ENCODE data around the gene TRIP13.
"Not testable (repeated sequence)": the region's sequence is repeated elsewhere in the genome, so short reads cannot be mapped to it uniquely, and the experiment has no call there.

The TRIP13 gene

DNA sequence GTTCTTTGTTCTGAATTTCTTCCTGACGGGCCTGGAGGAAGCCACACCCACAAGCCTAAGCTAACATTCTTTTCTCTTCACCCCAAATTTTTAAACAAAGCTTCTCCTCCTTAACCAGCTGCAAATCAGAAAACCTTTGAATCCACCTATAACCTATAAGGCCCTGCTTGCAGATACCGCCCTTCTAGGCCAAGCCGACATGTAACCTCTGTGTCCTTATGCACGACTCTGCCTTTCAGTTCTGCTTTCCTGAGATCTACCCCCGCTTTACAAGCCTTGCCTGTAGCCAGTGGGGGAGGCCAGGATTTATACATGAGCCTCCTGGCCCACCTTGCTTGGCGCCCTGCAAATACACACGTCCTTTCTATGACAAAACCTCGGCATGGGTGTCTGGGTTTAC is 19.4 kb upstream of the TRIP13 start:
- no peak for DNase-seq

DNA sequence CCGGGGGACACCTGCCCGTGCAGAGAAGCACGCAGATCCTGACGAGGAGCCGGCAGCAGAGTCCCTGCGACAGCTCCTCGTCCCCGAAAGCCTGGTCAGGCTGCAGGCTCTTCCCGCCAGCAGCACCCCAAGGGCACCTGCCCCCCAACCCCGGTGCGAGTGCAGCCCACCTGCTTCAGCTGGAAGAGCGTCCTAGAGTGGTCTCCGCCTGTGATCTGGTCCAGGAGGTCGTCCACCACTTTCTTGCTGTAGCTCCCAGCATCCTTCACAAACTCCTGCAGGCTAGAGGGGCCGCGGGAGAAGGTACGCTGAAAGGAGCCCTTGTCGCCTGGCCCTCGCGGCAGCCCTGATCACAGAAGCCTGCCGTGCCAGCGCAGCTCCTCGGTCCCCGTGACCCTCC is 16.8 kb upstream of the TRIP13 start:
- DNase-seq = no peak

DNA sequence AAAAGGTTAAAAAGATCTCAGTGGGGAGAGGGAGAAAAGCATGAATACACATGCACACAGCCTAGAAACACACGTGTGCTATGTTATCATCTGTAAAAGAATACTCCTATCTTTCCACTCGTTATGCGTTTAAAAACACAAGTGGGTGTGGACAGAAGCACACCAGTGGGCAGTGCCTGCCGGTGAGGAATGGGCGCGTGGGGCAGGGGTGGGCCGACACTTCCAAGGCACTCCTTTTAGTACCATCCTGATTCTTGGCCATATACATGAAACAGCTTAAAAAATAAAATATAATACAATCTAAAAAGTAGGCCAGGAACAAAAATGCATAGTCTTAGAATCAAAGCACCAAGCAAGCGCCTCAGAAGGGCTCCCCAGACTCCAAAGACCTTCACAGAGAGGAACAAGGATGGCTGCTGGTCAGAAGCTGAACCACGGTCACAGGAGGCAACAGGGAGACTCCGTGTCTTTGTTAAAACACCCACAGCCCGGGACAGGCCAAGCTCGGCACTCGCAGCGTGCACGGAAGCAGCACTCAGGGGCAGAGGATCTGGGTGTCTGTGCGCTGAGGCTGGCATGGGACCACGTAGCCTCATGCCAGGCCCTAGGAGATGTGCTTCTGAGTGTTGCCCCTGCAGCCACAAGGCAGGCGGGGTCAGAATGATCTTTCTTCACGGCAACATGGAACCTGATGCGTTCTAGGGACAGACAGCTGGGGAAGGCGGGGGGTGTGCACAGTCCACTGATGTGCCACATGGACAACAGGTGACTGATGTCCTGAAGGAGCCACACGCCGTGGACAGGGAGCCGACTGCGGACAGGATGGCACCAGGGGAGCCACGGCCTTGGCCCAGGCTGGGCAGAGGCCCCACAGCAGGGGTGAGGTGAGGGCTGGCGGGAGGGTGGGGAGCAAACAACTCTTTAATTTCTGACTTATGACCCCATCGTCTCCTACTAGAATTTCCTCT is 16.0 kb upstream of the TRIP13 start:
- no peak for DNase-seq

DNA sequence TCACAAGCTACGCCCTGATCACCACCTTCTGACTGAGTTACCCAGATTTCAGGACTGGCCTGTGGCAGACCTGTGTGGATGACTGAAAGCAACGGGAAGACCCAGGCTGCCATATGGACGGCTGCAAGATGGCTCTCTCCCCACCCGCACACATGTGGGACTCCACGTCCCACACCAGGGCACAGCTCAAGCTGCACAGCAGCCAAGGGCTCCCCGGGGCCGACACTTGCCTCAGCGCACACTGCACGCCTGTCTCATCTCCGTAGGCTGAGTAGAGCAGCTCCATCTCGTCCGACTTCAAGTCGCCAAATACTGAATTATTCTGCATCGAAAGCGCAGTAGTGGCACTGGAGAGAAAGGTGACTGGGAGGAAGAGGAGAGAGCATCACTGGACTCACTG is 14.6 kb upstream of the TRIP13 start:
- DNase-seq = no peak

DNA sequence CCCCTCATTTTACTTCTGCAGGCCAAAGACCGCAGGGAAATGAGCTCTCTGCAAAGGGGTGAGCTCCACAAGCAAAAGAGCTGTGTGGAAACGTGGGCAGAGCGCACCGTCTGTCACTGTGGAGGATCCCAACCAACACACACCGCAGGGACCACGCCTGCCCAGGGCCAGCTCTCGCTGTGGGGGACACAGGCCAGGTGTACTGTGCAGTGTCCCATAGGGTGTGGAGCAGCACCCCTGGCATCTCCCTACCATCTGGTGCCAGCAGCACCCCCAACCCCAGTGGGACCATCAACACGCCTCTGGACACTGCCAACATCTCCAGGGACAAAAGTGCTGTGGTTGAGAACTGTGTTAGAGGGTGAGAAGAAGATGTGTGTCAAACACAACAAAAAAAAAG is 14.0 kb upstream of the TRIP13 start:
- not testable (repeated sequence) for DNase-seq

DNA sequence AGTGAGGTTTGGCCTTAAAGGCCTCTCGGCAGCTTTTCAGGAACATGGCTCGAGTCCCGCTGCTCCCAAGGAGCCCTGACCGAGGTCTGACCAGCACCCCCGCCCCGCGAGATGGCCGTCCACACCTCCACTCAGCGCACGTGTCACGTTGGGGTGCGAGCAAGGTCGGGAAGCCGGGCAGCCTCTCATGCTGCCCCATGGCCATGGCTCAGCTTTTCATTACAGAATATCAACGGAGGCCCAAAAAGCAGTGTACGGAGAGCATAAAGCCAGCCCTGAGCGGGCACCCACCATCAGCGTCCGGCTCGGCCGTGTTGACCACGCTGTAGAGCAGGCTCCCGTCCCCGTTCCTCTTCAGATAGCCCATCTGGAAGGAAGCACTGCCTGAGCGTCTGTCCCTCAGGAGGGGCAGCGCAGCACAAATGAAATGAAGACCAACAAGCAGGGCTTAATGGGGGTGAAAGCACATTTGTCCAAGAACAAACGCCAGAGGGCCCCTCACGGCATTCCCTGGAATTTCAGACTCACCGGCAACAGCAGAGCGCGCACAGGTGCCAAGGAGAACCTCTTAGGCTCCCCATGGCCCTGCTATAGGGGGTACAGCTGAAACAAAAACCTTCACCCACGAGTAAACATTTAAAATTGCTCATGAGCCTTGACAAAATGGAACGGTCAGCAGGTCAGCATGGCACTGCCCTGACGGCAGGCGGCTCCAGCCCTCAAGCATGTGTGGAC is 11.7 kb upstream of the TRIP13 start:
- DNase-seq = no peak

DNA sequence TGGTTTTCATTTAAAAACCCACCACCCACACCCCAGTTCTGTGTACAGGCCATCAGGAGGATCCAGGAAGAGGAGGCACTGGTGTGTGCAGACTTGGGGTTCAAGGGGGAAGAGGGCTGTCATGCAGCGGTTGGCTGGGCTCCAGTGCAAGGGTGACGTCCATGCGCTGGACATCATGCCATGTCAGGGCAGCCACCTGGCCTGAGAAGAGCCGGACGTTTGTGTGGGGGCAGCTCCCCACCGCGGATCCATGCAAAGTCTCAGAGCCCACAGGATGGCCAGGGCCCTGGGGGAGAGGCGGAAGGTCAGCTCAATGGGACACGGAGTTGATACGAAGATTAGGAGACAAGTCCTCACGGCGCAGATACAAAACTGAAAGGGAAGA is 11.1 kb upstream of the TRIP13 start:
- no peak for DNase-seq

DNA sequence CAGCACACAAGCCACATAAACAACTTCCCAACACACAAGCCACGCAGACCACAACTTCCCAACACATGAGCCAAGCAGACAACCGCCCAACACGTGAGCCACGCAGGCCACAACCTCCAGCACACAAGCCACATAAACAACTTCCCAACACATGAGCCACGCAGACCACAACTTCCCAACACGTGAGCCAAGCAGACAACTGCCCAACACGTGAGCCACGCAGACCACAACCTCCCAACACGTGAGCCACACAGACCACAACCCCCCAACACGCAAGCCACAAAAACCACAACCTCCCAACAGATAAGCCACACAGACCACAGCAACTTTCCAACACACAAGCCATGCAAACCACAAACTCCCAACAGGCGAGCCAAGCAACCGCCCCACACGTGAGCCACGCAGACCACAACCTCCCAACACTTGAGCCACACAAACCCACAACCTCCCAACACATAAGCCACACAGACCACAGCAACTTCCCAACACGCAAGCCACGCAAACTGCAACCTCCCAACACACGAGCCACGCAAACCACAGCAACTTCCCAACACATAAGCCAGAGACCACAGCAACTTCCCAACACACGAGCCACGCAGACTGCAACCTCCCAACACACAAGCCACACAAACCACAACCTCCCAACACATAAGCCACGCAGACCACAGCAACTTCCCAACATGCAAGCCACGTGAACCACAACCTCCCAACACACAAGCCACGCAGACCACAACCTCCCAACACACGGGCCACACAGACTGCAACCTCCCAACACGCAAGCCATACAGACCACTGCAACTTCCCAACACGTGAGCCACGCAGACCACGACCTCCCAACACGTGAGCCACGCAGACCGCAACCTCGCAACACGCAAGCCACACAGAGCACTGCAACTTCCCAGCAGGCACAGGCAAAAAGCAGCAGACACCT is 10.2 kb upstream of the TRIP13 start:
- no peak for DNase-seq

DNA sequence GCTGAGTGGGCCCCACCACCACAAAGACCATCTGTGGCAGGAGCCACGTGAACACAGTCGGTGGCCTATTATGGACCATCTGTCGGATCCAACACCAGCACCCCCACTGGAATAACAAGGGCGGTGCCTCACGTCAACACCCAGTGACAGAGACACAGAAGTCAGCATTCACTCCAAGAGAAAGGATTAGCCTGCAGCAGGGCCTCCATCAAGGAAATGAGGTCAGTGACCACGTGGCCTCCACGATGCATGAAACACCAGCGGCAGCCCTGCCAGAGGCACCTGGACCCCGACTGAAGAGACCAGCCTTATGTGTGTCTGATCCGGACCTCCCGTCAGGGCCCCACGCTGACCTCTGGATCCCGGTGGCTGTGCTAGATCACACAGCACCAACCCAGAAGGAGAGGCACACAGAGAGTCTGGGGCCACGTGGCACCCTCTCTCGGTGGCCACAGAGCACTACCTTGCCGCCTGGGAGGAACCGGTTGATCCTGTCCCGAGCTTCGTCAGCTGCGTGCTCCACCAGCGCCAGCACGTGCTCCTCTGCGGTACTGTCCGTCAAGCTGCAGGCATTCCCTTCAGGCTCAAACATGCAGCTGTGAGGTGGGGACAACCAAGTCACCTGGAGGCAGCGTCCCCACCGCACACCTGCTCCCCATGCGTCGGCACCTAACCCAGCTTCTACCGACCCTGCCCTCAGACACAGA is 9.1 kb upstream of the TRIP13 start:
- no peak for DNase-seq

DNA sequence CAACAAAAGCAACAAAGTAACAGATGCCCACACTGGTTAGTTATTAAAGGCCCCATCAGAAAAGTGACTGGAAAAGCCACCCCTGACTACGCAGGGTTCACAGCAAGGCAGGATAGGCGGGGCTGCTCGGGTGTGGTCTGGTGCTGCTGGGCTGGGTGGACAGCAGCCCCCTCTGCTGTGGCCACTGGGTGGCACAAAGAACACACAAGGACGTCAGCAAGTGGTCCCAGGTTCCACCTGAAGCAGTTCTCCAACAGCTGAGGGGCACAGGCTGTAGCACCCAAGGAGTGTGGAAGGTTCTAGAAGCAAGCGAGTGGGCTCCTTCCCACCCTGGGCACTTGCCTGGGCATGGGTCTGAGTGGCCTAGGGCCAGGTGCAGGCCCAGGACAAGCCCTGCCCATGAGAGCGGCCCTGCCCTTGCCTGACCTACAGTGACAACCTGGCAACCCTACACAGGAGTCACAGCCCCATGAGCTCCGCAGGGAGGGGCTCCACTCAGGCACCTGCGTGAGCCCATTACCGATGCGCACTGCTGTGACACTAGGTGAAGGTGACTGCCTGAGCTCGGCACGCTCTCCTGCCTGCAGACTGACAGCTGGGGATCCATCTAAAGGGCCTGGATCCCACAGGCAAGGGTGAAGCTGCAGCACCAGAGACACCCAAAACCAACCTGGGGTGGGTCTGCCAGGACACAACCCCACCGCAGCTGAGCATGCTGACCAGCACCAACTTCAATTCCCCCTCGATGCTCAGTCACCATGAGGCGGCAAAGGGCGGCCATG is 8.1 kb upstream of the TRIP13 start:
- no peak for DNase-seq

DNA sequence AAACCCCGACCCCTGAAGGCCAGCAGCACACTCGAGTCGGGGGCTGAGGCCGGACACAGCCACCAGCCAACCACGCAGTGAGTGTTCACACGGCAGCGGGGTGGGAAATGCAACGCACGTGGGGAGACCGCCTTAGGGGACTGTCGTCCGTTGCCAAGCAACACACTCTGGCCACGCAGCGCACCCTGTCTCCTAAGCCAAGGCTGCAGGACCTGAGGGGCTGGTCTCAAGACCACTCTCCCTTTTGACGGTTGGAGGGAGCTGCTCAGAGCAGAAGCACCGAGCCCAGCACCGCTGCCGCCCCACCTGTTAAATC is 7.6 kb upstream of the TRIP13 start:
- no peak for DNase-seq

DNA sequence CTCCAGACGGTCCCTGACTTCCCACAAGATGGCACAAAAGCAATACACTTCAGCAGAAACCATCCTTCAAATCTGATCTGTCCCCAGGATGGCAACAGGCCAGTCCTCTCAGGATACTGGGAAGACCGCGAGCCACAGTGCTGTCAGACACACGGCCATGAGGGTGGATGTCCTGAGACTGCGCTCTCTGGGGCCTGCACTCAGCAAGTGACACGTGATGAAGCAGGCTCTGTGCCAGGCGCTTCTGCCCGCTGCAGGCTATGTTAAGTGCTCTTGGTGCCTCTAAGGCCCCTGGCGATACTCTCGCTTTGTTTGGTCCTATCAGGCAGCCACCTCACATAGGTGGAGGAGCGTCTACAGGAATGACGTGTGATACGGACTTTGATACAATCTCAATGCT is 7.2 kb upstream of the TRIP13 start:
- no peak for DNase-seq

DNA sequence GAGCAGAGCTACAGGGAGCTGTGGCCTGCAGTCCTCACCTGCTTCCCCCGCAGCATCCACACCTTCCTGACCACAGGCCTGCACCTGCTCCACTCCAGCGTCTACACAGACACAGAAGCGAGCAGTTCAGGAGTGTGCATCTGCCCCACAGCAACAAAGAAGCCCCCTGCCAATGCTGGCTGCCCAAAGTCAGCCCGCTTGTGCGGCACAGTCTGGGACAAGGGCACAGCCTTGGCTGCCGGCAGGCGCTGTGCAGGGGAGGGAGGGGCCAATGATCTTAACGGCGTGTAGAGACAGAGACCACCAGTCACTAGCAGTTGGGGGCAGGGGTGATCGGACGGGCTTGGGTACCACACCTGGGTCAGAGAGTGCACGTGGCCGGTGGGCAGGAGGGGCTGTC is 6.6 kb upstream of the TRIP13 start:
- no peak for DNase-seq

DNA sequence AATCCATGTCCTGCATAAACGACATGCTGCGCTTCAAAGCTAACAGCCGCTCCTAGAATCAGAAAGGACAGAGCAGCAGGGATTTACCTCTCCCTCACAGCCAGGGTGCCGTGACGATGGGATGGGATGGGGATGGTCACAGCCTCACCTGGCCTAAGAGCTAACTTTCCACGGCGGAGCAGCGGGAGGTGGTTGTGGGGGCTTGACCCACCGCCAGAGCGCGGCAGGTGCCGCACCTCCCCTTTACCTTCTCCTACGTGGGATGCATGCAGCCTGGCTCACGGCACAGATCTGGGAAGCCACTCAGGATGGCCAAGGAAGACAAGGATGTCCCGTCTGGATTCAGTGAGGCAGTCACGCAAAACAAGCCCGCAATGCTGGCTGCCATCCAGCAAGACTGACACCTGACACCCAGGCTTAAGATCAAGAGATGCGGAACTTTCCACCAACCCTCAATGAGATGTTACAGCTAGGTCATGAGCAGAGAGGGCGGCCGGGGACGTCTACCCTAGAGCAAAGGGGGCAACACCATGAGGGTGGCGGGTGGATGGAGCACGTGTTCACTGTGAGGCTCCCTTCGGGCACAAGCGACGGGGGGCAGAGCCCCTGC is 5.9 kb upstream of the TRIP13 start:
- no peak for DNase-seq

DNA sequence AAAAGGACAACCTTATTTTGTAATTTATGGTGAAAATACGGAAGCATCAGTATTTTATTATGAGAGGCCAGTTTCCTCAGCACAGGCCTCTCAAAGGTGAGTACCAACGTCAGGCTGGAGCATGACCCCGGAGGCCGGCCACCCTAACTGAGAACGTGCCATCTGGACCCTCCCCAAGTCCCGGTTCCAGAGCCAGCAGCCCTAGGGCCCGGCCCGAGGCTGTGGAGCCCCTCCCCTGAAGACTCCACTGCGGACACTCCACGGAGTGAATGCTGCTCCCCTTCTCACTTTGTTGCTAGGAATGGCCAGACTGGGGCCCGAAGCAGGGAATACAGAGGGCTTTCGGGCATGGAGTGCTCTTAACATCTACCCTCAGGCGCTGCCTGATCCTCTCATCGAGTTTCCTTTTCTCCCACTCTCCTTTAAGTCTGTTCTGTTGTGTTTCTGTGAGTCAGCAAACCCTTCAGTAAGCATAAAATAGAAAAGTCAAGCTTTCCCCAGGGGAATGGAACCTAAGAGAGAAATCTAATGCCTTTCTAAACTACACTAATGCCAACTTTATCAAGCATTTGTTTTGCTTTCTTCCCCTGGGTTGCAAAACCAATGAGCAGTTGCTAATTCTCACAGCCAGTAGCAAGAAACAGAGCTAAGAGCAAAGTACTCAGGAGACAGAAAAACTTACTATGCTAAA is 4.6 kb upstream of the TRIP13 start:
- DNase-seq = no peak

DNA sequence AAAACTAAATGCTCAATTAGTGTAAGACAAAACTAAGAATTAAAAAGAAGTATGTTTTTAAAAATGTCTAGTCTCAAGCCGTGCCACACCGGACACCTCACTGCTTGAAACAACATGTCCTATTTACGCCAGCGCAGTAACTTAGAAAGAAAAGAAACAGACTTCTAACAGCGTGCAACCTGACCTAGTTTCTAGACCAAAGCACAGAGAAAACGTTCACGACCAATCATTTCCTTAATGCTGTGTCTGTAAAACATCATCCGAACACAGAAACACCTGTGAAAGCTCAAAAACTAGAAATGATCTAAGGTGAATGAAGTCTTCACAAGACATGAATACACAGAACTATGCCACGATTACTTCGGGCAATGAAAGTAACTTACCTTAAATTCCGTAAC is 4.0 kb upstream of the TRIP13 start:
- DNase-seq = no peak

DNA sequence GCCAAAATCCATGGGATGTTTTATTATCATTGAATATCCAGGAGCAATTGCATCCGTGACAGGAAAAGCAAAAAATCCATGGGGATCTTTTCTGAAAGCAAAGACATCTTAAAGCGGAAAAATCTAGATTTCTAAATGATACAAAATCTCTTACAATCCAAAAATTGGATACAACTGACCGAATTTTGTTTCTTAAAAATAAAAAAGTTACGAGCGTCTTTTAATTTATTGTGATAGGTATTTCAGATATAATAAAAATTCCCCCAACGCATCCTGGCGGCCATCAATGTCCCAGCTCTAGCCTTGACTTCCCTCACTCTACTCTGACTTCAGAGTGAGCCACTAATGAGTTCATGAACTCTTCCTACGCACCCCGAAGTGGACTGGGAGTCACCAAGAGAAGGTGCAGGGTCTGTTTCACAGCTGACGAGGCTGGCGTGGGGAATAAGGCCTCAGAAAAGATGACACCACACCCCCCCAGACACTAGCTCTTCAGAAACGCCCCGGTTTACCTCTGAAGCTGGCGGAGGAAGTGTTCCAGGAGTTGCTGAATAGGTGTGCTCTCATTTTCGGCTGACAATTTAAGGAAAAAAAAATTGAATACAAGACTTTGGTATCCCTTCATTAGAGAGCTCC is 3.5 kb upstream of the TRIP13 start:
- DNase-seq = no peak

DNA sequence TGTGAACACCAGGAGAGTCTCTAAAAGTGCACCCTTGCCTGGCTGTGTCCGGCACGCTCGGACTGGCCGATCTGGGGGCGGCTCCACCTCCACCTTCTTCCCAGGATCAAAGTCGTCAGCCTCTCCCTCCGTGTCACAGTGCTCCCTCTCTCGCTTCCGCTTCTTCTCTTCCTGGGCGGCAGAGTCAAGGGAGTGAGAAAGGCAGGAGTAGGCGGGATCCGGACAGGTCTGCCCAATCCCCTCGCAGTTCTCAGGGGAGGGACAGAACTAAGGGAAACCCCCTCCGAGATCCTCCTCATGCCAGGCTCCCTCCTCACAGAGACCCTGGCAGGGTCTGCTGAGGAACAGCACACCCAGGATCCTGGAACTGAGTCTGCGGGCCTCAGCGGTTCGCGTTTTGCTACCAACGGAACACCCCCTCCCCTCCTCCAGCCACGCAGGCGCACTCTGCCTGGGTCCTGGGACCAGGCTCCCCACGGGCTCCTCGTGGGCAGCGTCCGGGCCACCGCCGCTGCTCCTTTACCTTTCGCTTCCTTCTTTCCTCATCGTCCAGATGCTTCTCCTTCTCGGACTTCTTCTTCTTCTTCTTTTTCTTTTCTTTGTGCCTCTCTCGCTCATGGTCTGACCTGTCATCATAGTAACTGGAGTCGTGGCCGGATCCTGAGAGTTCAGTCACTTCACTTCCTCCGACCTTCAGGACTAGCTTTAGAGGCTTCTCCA is 1.4 kb upstream of the TRIP13 start:
- DNase-seq = no peak

DNA sequence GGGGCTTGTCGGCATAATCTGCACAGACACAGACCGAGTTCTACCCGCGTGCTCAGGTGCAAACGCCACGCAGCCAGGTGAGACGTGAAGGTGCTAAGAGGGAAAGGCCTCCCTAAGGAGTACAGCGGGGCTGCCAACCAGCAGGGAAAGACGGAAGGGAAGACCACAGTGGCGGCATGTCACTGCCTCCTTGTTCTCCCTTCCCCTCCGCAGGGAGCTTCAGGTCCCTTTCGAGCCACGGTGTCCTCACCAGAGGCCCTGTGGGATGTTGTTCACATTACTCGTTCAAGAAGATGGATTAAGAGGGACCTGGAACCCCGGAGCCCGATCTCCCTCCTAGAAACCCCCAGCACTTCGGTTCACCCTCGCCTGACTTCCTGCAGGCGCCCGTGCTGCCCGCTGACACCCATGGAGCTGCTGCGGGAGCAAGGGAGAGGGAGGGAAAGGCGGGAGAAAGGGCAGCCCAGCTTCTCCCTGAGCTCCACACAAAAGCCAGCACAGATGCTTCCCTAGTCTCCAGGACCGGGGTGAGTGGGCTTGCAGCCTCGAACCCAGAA is 769 bp upstream of the TRIP13 start:
- DNase-seq = no peak

Data from activated effector memory CD4-positive, alpha-beta T cell treated with Interleukin-2 at 50 U/mL for 16 hours (primary cell).